ENCODE results near the gene KIF20B. TPM values are rescaled to one million over a fixed set of nuclear protein-coding genes. Genes with fewer than 3 reads are reported as not detected.

The KIF20B gene
- total RNA-seq, 1 experiment from 2014 or later, result 59.1 TPM

GRCh38 chr10:89785095-89785494, 83.7 kb downstream of the KIF20B start:
- no peak overlapping the region for H3K4ac ChIP-seq (ENCODE audit: low read depth, low read length)
- H3K9me3 ChIP-seq (ENCODE audit: control insufficient read depth, low read depth, low read length), result no peaks in the 10 kb centered on the region
- Mint-ChIP-seq H3K36me3 (ENCODE audit: insufficient read depth in 1 of 3, low read depth in 3 of 3) (peaks cover 3 to 12% (median 5%) of the 10 kb centered on the region in 3 experiments; a peak in 6 of 7 replicates), H3K27ac (no peak overlapping the region), H3K9me3 (peaks cover 0 to 2% of the 10 kb centered on the region in 2 experiments; a peak in 2 of 5 replicates), H3K4me3 (no peak overlapping the region), H3K4me1 (peaks cover 5 to 11% of the 10 kb centered on the region in 2 experiments), H3K27me3 (ENCODE audit: low read depth) (no peaks in the 10 kb centered on the region)
- no peak overlapping the region for H2AK5ac ChIP-seq (ENCODE audit: insufficient read length, low read length)
- no peak overlapping the region for H4K91ac ChIP-seq (ENCODE audit: insufficient read length, low read depth, low read length)
- H3K14ac ChIP-seq (ENCODE audit: insufficient read depth, low read length), result no peak overlapping the region
- no peaks in the 10 kb centered on the region for H3K23me2 ChIP-seq (ENCODE audit: insufficient read length, low read depth, low read length, poor library complexity, severe bottlenecking)
- H4K20me1 ChIP-seq (ENCODE audit: control insufficient read depth, insufficient read depth, insufficient read length), result no peaks in the 10 kb centered on the region
- H4K8ac ChIP-seq (replicated peaks; ENCODE audit: insufficient read length, low read depth, low read length), result no peak overlapping the region
- H2BK120ac ChIP-seq (ENCODE audit: low read depth, low read length, poor library complexity, severe bottlenecking), result no peak overlapping the region
- H2AFZ ChIP-seq (ENCODE audit: low read length), result no peak overlapping the region
- no peak overlapping the region for H3T11ph ChIP-seq (ENCODE audit: low read length)
- H2BK15ac ChIP-seq (ENCODE audit: low read depth, low read length), result no peak overlapping the region
- no CpG with 5 or more reads among the region's 3 CpGs for WGBS (ENCODE audit: extremely low coverage, insufficient read length, low lambda C conversion rate)
- no peak overlapping the region for H3K9ac ChIP-seq (ENCODE audit: extremely low read depth, insufficient read length, low read length)
- no peak overlapping the region for H3K56ac ChIP-seq (ENCODE audit: insufficient read length, low read depth, low read length)
- no peaks in the 10 kb centered on the region for H3K79me1 ChIP-seq (ENCODE audit: insufficient read depth, low read depth, low read length, poor library complexity, severe bottlenecking)
- H2BK12ac ChIP-seq (ENCODE audit: insufficient read length, low read depth, low read length), result no peak overlapping the region
- H2BK5ac ChIP-seq (ENCODE audit: insufficient read length, low read length), result no peak overlapping the region
- H3K27ac ChIP-seq (ENCODE audit: insufficient read length, low read depth, low read length), result no peak overlapping the region
- no peak for DNase-seq
- H3K4me1 ChIP-seq (ENCODE audit: insufficient read depth, low read length), result no peaks in the 10 kb centered on the region; the same call in 1 of the 2 replicates
- TF ChIP-seq CTCF (conservative IDR thresholded peaks at IDR 0.05), result no peak
- no peak overlapping the region for H3K18ac ChIP-seq (ENCODE audit: insufficient read length, low read depth, low read length)
- no peak overlapping the region for H3K4me2 ChIP-seq (ENCODE audit: insufficient read depth, insufficient read length, low read length)
- no peaks in the 10 kb centered on the region for H3K27me3 ChIP-seq (ENCODE audit: insufficient read depth, low read length)
- H4K5ac ChIP-seq (ENCODE audit: insufficient read length, low read depth, low read length), result no peak overlapping the region
- no peaks in the 10 kb centered on the region for H3K79me2 ChIP-seq (ENCODE audit: insufficient read depth, low read length)
- H3K23ac ChIP-seq (ENCODE audit: insufficient read length, low read depth, low read length), result no peak overlapping the region
- H2BK20ac ChIP-seq (ENCODE audit: low read depth, low read length, poor library complexity, severe bottlenecking), result no peak overlapping the region
